Testis (tissue), 2 donors: ENCODE measurements around the gene NCBP3.

Experiments used
- POLR2A ChIP-seq: fragments of 450-650 bp; IDR thresholded peaks from one replicate; pipeline ENCODE4 v1.6.1; 2017; ENCODE audit warnings: antibody characterized with exemption, mild to moderate bottlenecking, moderate library complexity
- TF ChIP-seq, protein P1 (sequence below), 3 experiments: fragments of 450-650 bp in 2 of 3; fragments of 200-600 bp in 1 of 3; sonication (generic) in 1 of 3; IDR thresholded peaks; one replicate each; pipeline ENCODE4 v1.5.1; 2016 to 2019; ENCODE audit warnings: antibody characterized with exemption in 3 of 3, mild to moderate bottlenecking in 2 of 3, moderate library complexity in 1 of 3

DNA sequence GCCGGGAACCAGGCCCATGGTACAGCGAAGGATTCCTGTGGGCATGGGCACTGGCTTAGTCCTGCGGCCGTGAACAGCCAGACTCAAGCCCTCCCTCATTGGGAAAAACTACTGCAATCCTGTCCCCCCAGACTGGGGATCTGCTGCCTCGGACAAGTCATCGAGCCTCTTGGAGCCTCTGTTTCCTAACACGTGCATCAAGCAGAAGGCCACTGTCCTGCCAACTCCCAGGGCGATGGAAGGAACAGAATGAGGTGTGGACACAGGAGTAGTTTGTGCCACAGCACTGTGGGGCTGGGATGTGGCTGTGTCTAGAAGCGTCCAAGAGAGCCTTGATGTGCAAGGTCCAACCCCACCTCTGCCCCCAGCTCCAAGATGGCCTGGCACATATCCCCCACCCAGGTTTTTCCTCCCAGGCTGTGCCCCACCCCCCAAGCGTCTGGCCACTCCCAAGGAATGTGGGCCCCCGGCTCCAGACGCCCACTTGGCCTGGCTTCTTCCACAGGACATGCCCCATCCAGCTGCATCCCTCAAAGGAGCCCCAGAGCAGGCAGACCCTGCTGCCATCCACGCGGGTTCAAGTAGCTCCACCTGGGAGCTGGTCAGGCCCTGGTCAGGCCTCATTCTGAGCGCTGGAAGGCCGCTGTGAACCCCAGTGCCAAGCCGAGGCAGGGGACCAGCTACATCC is 43.4 kb upstream of the NCBP3 start:
- TF ChIP-seq, protein P1, sequence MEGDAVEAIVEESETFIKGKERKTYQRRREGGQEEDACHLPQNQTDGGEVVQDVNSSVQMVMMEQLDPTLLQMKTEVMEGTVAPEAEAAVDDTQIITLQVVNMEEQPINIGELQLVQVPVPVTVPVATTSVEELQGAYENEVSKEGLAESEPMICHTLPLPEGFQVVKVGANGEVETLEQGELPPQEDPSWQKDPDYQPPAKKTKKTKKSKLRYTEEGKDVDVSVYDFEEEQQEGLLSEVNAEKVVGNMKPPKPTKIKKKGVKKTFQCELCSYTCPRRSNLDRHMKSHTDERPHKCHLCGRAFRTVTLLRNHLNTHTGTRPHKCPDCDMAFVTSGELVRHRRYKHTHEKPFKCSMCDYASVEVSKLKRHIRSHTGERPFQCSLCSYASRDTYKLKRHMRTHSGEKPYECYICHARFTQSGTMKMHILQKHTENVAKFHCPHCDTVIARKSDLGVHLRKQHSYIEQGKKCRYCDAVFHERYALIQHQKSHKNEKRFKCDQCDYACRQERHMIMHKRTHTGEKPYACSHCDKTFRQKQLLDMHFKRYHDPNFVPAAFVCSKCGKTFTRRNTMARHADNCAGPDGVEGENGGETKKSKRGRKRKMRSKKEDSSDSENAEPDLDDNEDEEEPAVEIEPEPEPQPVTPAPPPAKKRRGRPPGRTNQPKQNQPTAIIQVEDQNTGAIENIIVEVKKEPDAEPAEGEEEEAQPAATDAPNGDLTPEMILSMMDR (IDR thresholded peaks at IDR 0.05) = no peak
- TF ChIP-seq POLR2A = no peak
